ENCODE data around the gene YEATS2. TPM values are rescaled to one million over a fixed set of nuclear protein-coding genes. Genes with fewer than 3 reads are reported as not detected.
"Not testable (repeated sequence)": the region's sequence is repeated elsewhere in the genome, so short reads cannot be mapped to it uniquely, and the experiment has no call there.

The YEATS2 gene
- total RNA-seq, 1 donor from 2014 or later, result 60.1 TPM

- Mint-ChIP-seq H3K36me3 (ENCODE audit: low read depth) (peaks cover 41% of the 10 kb centered on the region), H3K27me3 (ENCODE audit: low read depth) (no peaks in the 10 kb centered on the region), H3K27ac (peak overlapping the region; percentile 7), H3K4me1 (ENCODE audit: low read depth) (peaks cover 6% of the 10 kb centered on the region), H3K9me3 (no peaks in the 10 kb centered on the region), H3K4me3 (ENCODE audit: low read depth) (no peak overlapping the region)
- peak; percentile 63 for DNase-seq (ENCODE audit: low spot score)
- intact Hi-C loops (cut with micrococcal nuclease), result loop anchor here (1.0 to 5.0 kb wide), 3 partner anchors 215 to 380 kb away; no protein-coding TSS in a partner anchor
These were observed 69.4 kb downstream of the YEATS2 start for GRCh38 chr3:183766745-183767606.

DNA sequence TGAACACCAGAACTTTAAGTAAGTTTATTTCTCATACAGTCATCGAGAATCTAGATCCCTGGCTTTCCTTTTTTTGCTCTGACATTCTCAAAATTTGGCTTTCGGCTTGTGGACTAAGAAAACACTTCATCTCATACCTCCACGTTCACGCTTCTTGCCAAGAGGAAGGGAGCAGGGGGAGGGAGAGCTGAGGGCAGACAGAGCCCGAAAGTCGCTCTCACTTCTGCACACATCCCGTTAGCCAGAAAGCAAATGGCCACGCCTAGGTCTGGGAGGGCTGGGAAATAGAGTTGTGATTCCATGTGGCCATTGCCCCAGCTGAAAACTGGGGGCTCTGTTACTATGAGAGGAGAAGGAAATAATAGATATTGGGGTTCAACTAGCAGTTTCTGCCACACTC is 70.5 kb downstream of the YEATS2 start:
- Mint-ChIP-seq H3K27me3 (ENCODE audit: low read depth) (no peaks in the 10 kb centered on the region), H3K4me1 (ENCODE audit: low read depth) (peaks cover 6% of the 10 kb centered on the region), H3K36me3 (ENCODE audit: low read depth) (peaks cover 43% of the 10 kb centered on the region), H3K27ac (no peak overlapping the region), H3K9me3 (no peaks in the 10 kb centered on the region), H3K4me3 (ENCODE audit: low read depth) (no peak overlapping the region)
- no peak for DNase-seq (ENCODE audit: low spot score)
- intact Hi-C loops (cut with micrococcal nuclease), result loop anchor here (5.0 kb wide), 2 partner anchors 216 to 381 kb away; no protein-coding TSS in a partner anchor

DNA sequence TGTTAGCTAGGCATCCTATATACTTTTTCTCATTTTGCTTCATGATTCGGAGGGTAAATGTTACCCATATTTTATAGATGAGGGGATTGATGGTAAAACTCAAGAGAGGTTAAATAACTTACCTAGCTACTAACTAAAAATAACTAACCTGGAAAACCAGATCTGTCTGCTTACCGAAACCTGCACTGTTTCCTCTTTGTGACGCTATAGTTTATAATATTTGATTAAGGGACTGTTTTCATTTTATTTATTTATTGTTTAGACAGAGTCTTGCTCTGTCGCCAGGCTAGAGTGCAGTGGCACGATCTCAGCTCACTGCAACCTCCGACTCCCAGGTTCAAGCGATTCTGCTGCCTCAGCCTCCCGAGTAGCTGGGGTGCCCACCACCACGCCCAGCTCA is 71.9 kb downstream of the YEATS2 start:
- Mint-ChIP-seq H3K4me3 (ENCODE audit: low read depth) (no peak overlapping the region), H3K27me3 (ENCODE audit: low read depth) (no peaks in the 10 kb centered on the region), H3K9me3 (no peaks in the 10 kb centered on the region), H3K36me3 (ENCODE audit: low read depth) (peaks cover 52% of the 10 kb centered on the region), H3K27ac (no peak overlapping the region), H3K4me1 (ENCODE audit: low read depth) (peaks cover 6% of the 10 kb centered on the region)
- intact Hi-C loops (cut with micrococcal nuclease), result loop anchor here (5.0 kb wide), 2 partner anchors 217 to 382 kb away; no protein-coding TSS in a partner anchor
- DNase-seq (ENCODE audit: low spot score), result no peak

DNA sequence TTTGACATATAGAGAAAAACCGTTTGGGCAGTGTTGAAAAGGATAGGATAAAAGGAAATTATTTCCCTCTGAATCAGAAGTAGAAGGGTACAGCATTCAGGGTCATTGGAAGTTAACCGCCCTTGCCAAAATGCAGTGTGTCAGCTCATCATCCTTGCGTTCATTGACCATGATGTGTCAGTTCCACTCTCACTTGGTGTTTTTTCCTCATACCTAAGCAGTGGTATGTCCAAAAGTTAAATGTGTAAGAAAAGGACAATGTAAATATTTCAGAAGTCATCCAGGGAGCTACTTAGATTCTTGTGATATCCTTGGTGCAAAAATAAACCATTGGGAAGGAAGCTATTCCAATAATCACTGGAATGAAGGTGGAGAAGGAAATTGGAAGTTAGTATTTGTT is 77.0 kb downstream of the YEATS2 start:
- peak overlapping the region; percentile 6 for H3K27ac Mint-ChIP-seq
- no peak for DNase-seq (ENCODE audit: low spot score)
- peaks cover 69% of the 10 kb centered on the region for H3K36me3 Mint-ChIP-seq (ENCODE audit: low read depth)
- no peaks in the 10 kb centered on the region for H3K27me3 Mint-ChIP-seq (ENCODE audit: low read depth)
- H3K9me3 Mint-ChIP-seq, result no peaks in the 10 kb centered on the region
- peaks cover 1% of the 10 kb centered on the region for H3K4me1 Mint-ChIP-seq (ENCODE audit: low read depth)
- intact Hi-C loops (cut with micrococcal nuclease), result no loop called here
- H3K4me3 Mint-ChIP-seq (ENCODE audit: low read depth), result no peak overlapping the region

DNA sequence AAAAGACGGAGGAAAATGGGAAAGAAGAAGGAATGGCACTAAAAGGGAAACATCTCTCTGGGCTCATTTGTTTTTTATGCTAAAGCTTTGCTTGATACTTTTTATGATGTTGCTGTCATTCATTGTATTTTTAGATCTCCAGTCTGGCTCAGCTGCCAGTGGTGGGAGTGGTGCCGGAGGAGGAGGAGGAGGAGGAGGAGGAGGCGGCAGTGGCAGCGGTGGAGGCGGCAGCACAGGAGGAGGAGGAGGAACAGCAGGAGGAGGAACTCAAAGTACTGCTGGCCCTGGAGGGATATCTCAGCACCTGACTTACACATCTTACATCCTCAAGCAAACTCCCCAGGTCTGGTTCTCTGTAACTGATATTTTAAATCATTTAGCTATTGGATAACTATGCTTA is 78.2 kb downstream of the YEATS2 start:
- peaks cover 73% of the 10 kb centered on the region for H3K36me3 Mint-ChIP-seq (ENCODE audit: low read depth)
- no peak overlapping the region for H3K27ac Mint-ChIP-seq
- intact Hi-C loops (cut with micrococcal nuclease), result no loop called here
- no peaks in the 10 kb centered on the region for H3K9me3 Mint-ChIP-seq
- H3K4me1 Mint-ChIP-seq (ENCODE audit: low read depth), result peaks cover 1% of the 10 kb centered on the region
- no peak for DNase-seq (ENCODE audit: low spot score)
- H3K27me3 Mint-ChIP-seq (ENCODE audit: low read depth), result no peaks in the 10 kb centered on the region
- H3K4me3 Mint-ChIP-seq (ENCODE audit: low read depth), result no peak overlapping the region

GRCh38 chr3:183776451-183776850 is 78.9 kb downstream of the YEATS2 start:
- H3K27me3 Mint-ChIP-seq (ENCODE audit: low read depth); H3K4me3 Mint-ChIP-seq (ENCODE audit: low read depth); DNase-seq (ENCODE audit: low spot score); intact Hi-C loops (cut with micrococcal nuclease); H3K9me3 Mint-ChIP-seq; H3K4me1 Mint-ChIP-seq (ENCODE audit: low read depth); H3K27ac Mint-ChIP-seq: not testable (repeated sequence)
- H3K36me3 Mint-ChIP-seq (ENCODE audit: low read depth), result peaks cover 73% of the 10 kb centered on the region

DNA sequence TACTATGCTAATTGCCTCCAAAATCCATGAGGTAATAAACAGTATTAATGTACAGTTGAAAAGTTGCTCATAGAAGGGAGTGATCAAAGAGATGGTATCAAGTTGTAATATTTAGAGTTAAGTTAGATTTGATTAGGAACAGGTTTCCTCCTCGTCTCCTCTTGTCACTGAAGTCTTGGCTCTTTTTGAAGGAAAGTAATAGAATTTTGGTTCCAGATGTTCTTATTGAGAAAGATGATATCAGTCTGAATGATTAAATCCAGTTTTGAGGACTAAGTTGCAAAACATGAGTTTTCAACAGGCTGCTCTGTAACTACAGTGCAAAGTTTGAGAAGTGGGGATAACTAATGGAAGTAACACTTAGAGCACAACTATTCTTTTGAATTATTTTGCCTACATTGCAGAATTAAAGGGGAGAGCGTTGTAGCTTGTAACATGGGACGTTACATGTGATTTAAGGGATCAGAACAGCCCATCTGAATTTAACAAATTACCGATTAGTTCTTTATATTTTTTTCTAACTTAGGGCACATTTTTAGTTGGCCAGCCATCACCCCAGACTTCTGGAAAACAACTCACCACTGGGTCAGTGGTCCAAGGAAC is 79.5 kb downstream of the YEATS2 start:
- H3K27me3 Mint-ChIP-seq (ENCODE audit: low read depth), result no peaks in the 10 kb centered on the region
- intact Hi-C loops (cut with micrococcal nuclease), result no loop called here
- H3K4me1 Mint-ChIP-seq (ENCODE audit: low read depth), result peaks cover 1% of the 10 kb centered on the region
- H3K36me3 Mint-ChIP-seq (ENCODE audit: low read depth), result peaks cover 77% of the 10 kb centered on the region
- no peak overlapping the region for H3K4me3 Mint-ChIP-seq (ENCODE audit: low read depth)
- no peak for DNase-seq (ENCODE audit: low spot score)
- H3K9me3 Mint-ChIP-seq, result no peaks in the 10 kb centered on the region
- no peak overlapping the region for H3K27ac Mint-ChIP-seq

DNA sequence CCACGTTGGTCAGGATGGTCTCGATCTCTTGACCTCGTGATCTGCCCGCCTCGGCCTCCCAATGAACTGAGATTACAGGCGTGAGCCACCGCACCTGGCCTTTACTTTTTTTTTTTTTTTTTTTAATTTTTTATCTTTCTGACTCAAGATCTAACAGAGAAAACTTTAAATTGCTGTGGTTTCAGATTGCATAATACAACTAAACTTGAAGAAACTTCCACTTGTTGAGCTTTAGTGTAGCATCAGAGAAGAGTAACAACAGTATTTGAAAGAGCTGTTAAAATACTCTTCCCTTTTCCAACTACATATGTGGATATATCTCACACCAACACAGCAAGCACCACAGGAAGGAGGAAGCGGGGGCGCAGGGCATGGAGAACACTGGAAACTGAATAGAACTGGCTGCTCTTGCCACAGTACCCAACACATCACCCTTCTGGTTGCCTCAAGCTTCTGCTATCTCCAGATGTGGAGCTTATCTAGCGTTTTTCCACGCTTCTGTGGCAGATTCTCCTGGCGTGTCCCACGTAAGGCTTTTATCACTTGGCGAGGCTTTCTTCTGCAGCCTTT is 82.4 kb downstream of the YEATS2 start:
- peaks cover 4% of the 10 kb centered on the region for H3K4me1 Mint-ChIP-seq (ENCODE audit: low read depth)
- H3K27me3 Mint-ChIP-seq (ENCODE audit: low read depth), result no peaks in the 10 kb centered on the region

GRCh38 chr3:183781246-183781645 is 83.6 kb downstream of the YEATS2 start:
- Mint-ChIP-seq H3K4me3 (ENCODE audit: low read depth) (no peak overlapping the region), H3K4me1 (ENCODE audit: low read depth) (peaks cover 2% of the 10 kb centered on the region), H3K27me3 (ENCODE audit: low read depth) (no peaks in the 10 kb centered on the region), H3K27ac (no peak overlapping the region), H3K9me3 (no peaks in the 10 kb centered on the region), H3K36me3 (ENCODE audit: low read depth) (peaks cover 74% of the 10 kb centered on the region)
- no peak for DNase-seq (ENCODE audit: low spot score)
- intact Hi-C loops (cut with micrococcal nuclease), result no loop called here

More for the DNA sequence above, 82.4 kb downstream of the YEATS2 start:
- intact Hi-C loops (cut with micrococcal nuclease), result no loop called here
- no peak for DNase-seq (ENCODE audit: low spot score)
- peaks cover 77% of the 10 kb centered on the region for H3K36me3 Mint-ChIP-seq (ENCODE audit: low read depth)
- H3K4me3 Mint-ChIP-seq (ENCODE audit: low read depth), result no peak overlapping the region
- no peaks in the 10 kb centered on the region for H3K9me3 Mint-ChIP-seq
- H3K27ac Mint-ChIP-seq, result no peak overlapping the region

- Mint-ChIP-seq H3K4me3 (ENCODE audit: low read depth) (no peak overlapping the region), H3K27ac (no peak overlapping the region), H3K9me3 (no peaks in the 10 kb centered on the region), H3K4me1 (ENCODE audit: low read depth) (peaks cover 2% of the 10 kb centered on the region), H3K36me3 (ENCODE audit: low read depth) (peaks cover 74% of the 10 kb centered on the region), H3K27me3 (ENCODE audit: low read depth) (no peaks in the 10 kb centered on the region)
- no peak for DNase-seq (ENCODE audit: low spot score)
- intact Hi-C loops (cut with micrococcal nuclease), result no loop called here
These were observed 85.1 kb downstream of the YEATS2 start for GRCh38 chr3:183782576-183783276.

DNA sequence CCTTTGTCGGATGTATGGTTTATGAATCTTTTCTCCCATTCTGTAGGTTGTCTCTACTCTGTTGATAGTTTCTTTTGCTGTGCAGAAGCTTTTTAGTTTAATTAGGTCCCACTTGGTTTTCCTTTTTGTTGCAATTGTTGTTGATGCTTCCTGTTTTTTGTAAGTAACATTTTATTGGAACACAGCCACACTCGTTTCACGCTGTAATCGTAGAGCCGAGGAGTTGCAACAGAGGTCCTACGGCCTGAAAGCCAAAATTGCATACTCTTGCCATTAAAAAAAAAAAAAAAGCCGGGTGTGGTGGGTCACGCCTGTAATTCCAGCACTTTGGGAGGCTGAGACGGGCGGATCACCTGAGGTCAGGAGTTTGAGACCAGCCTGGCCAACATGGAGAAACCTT is 86.9 kb downstream of the YEATS2 start:
- H3K4me3 Mint-ChIP-seq (ENCODE audit: low read depth); H3K4me1 Mint-ChIP-seq (ENCODE audit: low read depth); H3K9me3 Mint-ChIP-seq; H3K27me3 Mint-ChIP-seq (ENCODE audit: low read depth); DNase-seq (ENCODE audit: low spot score); H3K27ac Mint-ChIP-seq; intact Hi-C loops (cut with micrococcal nuclease): not testable (repeated sequence)
- peaks cover 74% of the 10 kb centered on the region for H3K36me3 Mint-ChIP-seq (ENCODE audit: low read depth)

DNA sequence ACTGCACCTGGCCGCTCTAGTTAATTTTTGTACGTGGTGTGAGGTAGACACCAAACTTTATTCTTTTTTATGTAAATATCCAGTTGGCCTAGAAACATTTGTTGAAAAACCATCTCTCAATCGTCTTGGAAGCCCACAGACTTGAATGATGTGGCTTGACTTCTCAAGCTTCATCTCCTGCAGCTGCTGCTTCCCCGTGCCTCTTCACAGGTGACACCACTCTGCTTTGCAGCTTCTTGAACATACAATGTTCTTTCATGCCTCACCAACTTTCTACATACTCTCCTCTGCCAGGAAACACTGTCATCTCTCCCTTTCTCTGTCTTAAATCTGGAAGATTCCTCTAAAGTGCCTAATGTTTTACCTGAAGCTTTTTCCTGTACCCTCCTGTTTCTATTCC is 92.2 kb downstream of the YEATS2 start:
- H3K4me3 Mint-ChIP-seq (ENCODE audit: low read depth), result no peak overlapping the region
- H3K9me3 Mint-ChIP-seq, result no peaks in the 10 kb centered on the region
- intact Hi-C loops (cut with micrococcal nuclease), result no loop called here
- H3K27me3 Mint-ChIP-seq (ENCODE audit: low read depth), result no peaks in the 10 kb centered on the region
- no peak overlapping the region for H3K27ac Mint-ChIP-seq
- H3K36me3 Mint-ChIP-seq (ENCODE audit: low read depth), result peaks cover 73% of the 10 kb centered on the region
- DNase-seq (ENCODE audit: low spot score), result no peak
- peaks cover 4% of the 10 kb centered on the region for H3K4me1 Mint-ChIP-seq (ENCODE audit: low read depth)

All from activated T-helper 2 cell treated with anti-CD3 and anti-CD28 coated beads, Interferon-gamma antibody, Interleukin-2, Interleukin-4, amounts not matched to agents 10 μg/mL and 5 μg/mL and 100 μg/mL, durations not matched to agents 14 hours and 24 hours and 36 hours (primary cell).